ENCODE data around the gene TTLL11.

Gene TTLL11

DNA sequence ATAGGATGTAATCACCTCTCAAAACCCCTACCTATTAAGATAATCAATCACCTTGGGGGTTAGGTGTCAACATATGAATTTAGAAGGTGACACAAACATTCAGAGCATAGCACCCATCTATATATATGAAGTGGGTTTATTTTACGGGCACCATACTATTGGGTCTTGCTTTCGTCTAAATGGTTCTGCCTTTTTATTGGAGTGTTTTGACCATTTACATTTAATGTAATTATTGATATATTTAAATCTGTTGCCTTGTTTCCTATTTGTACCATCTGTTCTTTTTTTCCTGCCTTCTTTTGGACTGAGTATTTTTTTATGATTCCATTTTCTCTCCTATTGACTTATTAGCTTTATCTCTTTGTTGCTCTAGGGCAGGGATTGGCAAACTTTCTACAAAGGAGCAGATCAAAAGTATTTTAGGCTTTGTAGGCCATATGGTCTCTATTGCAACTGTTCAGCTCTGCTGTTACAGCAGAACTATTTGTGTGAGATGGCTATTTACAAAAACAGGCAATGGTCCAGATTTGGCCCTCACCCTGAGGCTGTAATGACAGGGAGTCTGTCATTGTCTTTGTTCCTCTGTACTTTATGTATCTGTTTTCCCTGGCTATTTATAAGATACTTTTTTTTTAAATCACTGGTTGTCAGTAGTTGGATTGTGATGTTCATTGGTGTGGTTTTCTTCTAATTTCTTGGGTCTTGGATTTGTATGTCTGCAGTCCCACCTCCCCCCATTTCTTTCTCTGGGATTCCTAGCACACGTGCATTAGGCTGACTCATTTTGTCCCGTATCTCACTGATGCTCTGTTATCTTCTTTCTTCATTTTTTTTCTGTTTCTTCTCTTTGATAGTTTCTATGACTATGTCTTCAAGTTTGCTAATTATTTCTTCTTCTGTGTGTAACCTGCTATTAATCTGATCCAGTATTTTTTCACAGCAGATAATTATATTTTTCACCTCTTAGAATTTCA, 314.6 kb downstream of the TTLL11 start:
- DNase-seq = no peak

DNA sequence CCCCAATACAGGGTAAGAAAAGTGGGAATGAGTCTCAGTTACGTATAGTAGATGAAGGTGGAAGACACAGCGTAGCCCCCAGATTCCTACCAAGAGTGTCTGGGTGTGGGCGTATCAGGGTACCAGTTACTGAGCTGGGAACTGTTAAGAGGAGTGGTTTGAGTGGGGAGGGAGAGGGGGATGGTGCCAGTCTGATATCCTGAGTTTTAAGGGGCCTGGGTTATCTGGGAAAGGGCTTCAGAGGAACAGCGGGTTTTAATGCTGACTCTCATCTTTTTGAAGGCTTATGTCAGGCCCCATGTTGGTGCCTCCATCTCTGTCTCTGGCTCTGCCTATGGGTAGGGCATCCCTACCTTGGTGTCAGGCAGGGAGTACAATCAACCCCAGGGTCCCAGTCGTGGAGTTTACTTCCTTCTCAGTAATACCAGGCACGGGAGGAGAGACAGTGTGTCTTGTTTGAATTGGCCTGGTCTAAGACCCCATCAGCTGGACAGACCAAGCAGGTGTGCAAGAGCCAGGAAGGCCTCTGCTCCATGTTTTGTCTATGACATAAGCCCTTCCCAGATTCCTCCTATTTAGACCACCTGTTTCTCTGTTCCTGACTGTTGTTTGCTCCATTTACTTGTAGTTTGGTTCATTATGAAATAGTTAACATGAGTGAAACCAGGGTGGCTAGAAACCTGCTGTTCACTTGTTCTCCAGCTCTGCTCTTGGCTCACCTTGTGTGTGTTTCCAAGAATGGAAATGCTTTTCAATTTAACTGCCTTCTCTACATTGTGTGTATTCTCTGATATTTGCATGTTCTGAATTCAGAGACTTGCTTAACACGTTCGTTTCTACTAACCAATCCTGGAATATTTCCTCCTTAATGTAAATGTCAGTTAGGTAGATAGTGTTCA, 316.1 kb downstream of the TTLL11 start:
- DNase-seq = no peak

DNA sequence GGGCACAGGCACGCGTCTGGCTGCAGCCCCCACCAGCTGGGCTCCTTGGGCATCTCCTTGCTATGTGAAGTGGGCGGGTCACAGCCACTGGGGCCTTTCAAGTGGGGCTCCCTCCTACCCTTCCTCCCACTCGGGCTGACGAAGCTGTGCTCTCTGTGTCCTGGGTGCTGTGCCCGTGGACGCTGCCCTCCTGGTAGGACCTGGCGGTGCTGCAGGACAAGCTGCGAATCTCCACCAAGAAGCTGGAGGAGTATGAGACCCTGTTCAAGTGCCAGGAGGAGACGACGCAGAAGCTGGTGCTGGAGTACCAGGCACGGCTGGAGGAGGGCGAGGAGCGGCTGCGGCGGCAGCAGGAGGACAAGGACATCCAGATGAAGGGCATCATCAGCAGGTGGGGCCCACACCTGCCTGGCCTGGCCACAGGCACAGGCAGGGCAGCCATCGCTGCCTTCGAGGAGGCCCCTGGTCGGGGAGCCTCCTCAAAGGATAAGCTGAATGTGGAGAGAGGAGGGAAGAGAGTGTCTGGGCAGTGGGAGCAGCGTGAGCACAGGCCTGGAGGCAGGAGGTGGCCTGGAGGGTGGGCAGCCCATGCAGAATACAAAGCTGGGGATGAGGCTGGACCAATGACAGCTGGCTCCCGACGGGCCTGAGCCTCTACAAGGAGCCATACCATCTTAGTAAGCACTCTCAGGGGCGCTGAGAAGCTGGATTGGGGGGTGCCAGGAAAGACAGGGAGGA, 316.9 kb downstream of the TTLL11 start:
- no peak for DNase-seq

DNA sequence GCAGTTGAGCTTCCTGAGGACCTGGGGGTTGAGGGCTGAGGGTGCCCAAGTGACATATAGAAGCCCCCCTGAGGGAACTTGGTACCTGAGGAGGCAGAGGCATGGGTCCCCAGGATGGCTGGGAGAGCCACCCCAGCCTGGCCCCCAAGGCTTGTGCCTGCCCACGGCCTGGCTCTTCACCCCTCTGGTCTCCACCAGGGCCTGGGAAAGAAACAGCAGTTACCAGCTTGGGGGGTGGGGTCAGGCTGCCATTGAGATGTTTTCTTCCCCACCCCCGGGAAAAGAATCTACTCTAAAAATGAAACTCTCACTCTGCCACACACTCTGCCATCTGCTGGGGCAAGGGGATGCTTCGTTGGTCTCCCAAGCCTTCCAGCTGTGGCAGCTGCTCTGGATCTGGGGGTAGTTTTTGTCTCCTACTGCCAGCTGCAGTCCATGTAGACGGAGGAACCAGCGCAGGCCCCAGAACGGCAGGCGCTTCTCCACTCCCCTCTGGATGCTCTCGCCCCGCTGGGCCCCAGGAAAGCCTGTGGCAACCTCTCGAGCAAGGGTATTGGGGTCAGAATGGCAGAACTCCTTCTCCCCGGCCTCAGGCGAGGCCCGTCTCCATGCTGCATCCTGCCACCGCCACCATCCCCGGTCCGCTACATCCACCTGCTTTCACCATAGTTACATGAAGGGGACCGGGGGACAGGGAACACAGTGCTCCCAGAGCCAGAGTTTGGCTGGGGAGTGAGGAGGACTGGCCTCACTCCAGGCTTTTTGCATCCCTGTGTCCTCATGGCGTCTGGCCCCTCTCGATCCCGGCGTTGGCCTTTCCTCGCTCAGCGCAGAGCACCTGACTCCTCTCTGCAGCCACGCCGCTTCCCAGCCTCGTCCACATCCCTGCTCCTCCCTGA, 318.1 kb downstream of the TTLL11 start:
- no peak for DNase-seq

DNA sequence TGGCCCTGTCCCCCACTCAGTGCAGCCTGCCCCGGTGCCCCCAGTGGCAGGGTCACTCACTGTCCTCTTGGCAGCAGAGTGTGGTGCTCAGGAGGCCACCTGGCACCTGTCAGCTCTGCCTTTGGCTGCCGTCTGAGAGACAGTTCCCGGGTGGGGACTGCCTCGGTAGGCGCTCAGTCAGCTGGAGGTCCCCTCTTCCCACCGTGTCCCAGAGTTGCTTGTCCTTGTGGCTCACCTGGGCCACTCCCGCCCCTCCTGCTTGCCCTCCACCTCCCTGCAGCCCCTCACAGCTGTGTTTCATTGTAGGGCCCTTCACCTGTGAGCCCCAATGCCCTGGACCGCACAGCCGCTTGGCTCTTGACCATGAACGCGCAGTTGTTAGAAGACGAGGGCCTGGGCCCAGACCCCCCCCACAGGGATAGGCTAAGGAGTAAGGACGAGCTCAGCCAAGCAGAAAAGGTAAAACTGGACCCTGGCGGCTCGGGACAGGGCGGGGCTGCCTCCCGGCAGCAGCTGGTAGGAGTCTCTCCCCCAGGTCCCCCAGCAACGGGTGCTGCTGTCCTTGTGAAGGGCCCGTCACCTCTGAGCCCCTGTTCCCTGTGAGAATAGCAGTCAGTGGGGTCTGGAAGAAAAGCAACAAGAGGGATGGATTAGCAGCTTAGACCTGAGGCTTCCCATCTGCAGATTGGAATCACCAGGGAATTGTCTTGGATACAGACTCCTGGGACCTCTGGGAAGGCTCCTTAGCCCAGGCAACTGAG, 319.0 kb downstream of the TTLL11 start:
- DNase-seq = no peak

DNA sequence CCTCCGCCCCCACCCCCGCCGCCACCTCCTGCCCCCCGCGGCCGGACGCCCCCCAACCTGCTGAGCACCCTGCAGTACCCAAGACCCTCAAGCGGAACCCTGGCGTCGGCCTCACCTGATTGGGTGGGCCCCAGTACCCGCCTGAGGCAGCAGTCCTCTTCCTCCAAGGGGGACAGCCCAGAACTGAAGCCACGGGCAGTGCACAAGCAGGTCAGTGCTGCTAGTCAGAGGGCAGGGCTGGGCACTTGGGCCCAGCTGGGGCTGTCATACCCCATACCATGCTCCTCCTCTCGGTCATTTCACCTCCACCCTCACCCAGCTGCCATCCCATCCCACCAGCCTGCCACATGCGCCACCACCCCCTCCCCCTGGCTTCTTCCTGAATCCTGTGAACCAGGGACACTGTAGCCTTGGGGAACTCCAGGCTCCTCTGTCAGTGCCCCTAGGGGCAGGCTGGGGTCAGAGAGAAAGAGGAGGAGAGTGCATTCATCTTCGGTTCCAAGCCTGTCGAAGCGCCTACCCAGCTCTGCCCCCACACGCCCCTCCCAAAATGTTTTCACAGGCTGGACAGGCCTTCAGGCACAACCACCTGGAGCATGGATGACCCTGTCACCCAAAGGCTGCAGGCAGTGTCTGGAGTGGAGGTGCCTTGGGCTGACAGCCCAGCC, 319.7 kb downstream of the TTLL11 start:
- DNase-seq = no peak

DNA sequence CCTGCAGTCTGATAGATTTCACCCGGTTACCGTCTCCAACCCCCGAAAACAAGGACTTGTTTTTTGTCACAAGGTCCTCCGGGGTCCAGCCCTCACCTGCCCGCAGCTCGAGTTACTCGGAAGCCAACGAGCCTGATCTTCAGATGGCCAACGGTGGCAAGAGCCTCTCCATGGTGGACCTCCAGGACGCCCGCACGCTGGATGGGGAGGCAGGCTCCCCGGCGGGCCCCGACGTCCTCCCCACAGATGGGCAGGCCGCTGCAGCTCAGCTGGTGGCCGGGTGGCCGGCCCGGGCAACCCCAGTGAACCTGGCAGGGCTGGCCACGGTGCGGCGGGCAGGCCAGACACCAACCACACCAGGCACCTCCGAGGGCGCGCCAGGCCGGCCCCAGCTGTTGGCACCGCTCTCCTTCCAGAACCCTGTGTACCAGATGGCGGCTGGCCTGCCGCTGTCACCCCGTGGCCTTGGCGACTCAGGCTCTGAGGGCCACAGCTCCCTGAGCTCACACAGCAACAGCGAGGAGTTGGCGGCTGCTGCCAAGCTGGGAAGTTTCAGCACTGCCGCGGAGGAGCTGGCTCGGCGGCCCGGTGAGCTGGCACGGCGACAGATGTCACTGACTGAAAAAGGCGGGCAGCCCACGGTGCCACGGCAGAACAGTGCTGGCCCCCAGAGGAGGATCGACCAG, 320.4 kb downstream of the TTLL11 start:
- DNase-seq = no peak

All from activated gamma-delta T cell (primary cell).